Mesothelial cell of epicardium (in vitro differentiated cells): ENCODE data around the gene PFKP. TPM values are rescaled to one million over a fixed set of nuclear protein-coding genes. Genes with fewer than 3 reads are reported as not detected.

Source experiments
- DNase-seq, 2 experiments: peaks; one replicate each; pipeline ENCODE4 v3.0.0; 2021; ENCODE audit warnings: low spot score in 2 of 2; ENCODE audit not compliant: unreplicated experiment in 2 of 2
- H3K27ac Mint-ChIP-seq: 2 replicates; pipeline ENCODE4 v1.8.0; 2021; ENCODE audit warnings: mixed read lengths
- H3K27me3 Mint-ChIP-seq: 2 replicates; pipeline ENCODE4 v1.8.0; 2021; ENCODE audit warnings: low read depth, mixed read lengths
- H3K36me3 Mint-ChIP-seq: 2 replicates; pipeline ENCODE4 v1.8.0; 2021; ENCODE audit warnings: mixed read lengths
- H3K4me1 Mint-ChIP-seq: 2 replicates; pipeline ENCODE4 v1.8.0; 2021; ENCODE audit warnings: mixed read lengths
- H3K4me3 Mint-ChIP-seq: 2 replicates; pipeline ENCODE4 v1.8.0; 2021; ENCODE audit warnings: mild to moderate bottlenecking, moderate library complexity, mixed read lengths
- H3K9me3 Mint-ChIP-seq: 2 replicates; pipeline ENCODE4 v1.8.0; 2021; ENCODE audit warnings: mixed read lengths
- CTCF ChIP-seq: fragments of 200-600 bp; sonication (generic); IDR thresholded peaks from one replicate; pipeline ENCODE4 v1.5.0; 2021; ENCODE audit warnings: antibody characterized with exemption; ENCODE audit not compliant: unreplicated experiment
- total RNA-seq: library from RNA; stranded (reverse); gene quantifications from 3 replicates; pipeline ENCODE4 v1.2.1, GENCODE V29; 2021

The PFKP gene
- total RNA-seq, 1 donor from 2014 or later = 35.3 TPM

GRCh38 chr10:3023892-3024291, 43.5 kb upstream of the PFKP start:
- no peak for TF ChIP-seq CTCF

GRCh38 chr10:3025026-3025683, 42.2 kb upstream of the PFKP start:
- no peak for TF ChIP-seq CTCF
- H3K4me3 Mint-ChIP-seq = no peak overlapping the region
- H3K36me3 Mint-ChIP-seq = no peaks in the 10 kb centered on the region
- peaks cover 5% of the 10 kb centered on the region for H3K9me3 Mint-ChIP-seq
- no peak for DNase-seq
- peaks cover 30% of the 10 kb centered on the region for H3K27me3 Mint-ChIP-seq
- H3K27ac Mint-ChIP-seq = no peak overlapping the region
- no peaks in the 10 kb centered on the region for H3K4me1 Mint-ChIP-seq

More at GRCh38 chr10:3023892-3024291, 43.5 kb upstream of the PFKP start:
- DNase-seq = no peak
- Mint-ChIP-seq H3K4me1 (no peaks in the 10 kb centered on the region), H3K4me3 (no peak overlapping the region), H3K27ac (no peak overlapping the region), H3K27me3 (peaks cover 30% of the 10 kb centered on the region), H3K9me3 (peaks cover 5% of the 10 kb centered on the region), H3K36me3 (no peaks in the 10 kb centered on the region)

- peaks cover 4% of the 10 kb centered on the region for H3K9me3 Mint-ChIP-seq
- peaks cover 16% of the 10 kb centered on the region for H3K27me3 Mint-ChIP-seq
- no peak for DNase-seq
- no peaks in the 10 kb centered on the region for H3K36me3 Mint-ChIP-seq
- no peaks in the 10 kb centered on the region for H3K4me1 Mint-ChIP-seq
- TF ChIP-seq CTCF = no peak
- H3K27ac Mint-ChIP-seq = no peak overlapping the region
- H3K4me3 Mint-ChIP-seq = no peak overlapping the region
Measured at GRCh38 chr10:3027866-3028265, 39.5 kb upstream of the PFKP start.

- H3K4me1 Mint-ChIP-seq = no peaks in the 10 kb centered on the region
- no peak for DNase-seq
- TF ChIP-seq CTCF = no peak
Measured at GRCh38 chr10:3028441-3028840, 38.9 kb upstream of the PFKP start.

GRCh38 chr10:3030765-3031164, 36.6 kb upstream of the PFKP start:
- Mint-ChIP-seq H3K4me3 (no peak overlapping the region), H3K9me3 (no peaks in the 10 kb centered on the region), H3K36me3 (no peaks in the 10 kb centered on the region), H3K27ac (no peak overlapping the region), H3K4me1 (no peaks in the 10 kb centered on the region), H3K27me3 (peaks cover 11% of the 10 kb centered on the region)
- TF ChIP-seq CTCF = no peak
- DNase-seq = no peak

More at GRCh38 chr10:3028441-3028840, 38.9 kb upstream of the PFKP start:
- Mint-ChIP-seq H3K27ac (no peak overlapping the region), H3K36me3 (no peaks in the 10 kb centered on the region), H3K27me3 (peaks cover 11% of the 10 kb centered on the region), H3K9me3 (no peaks in the 10 kb centered on the region), H3K4me3 (no peak overlapping the region)
